ENCODE data around the gene PARD3B. TPM values are rescaled to one million over a fixed set of nuclear protein-coding genes. Genes with fewer than 3 reads are reported as not detected.

The PARD3B gene
- polyA plus RNA-seq, 3 donors, result not detected

GRCh38 chr2:204713211-204713610 is 167.9 kb downstream of the PARD3B start:
- no peak overlapping the region for H3K27ac ChIP-seq (ENCODE audit: low read depth in 1 of 2, low read length in 2 of 2)
- intact Hi-C loops (cut with micrococcal nuclease), result no loop called here
- no peaks in the 10 kb centered on the region for H3K9me3 ChIP-seq (replicated peaks in 1 of 2; ENCODE audit: control insufficient read depth in 1 of 2, insufficient read depth in 1 of 2, low read length in 2 of 2)
- DNase-seq, result no peak
- H2AFZ ChIP-seq (ENCODE audit: insufficient read depth, low read depth, low read length, poor library complexity, severe bottlenecking), result no peak overlapping the region
- H3K36me3 ChIP-seq (replicated peaks in 1 of 2; ENCODE audit: control insufficient read depth in 1 of 2, insufficient read depth in 2 of 2, low read length in 2 of 2), result no peaks in the 10 kb centered on the region
- WGBS (ENCODE audit: insufficient coverage), result no CpG with 5 or more reads among the region's 5 CpGs
- H3K27me3 ChIP-seq (ENCODE audit: control insufficient read depth in 2 of 2, insufficient read depth in 2 of 2, low read length in 2 of 2), result no peaks in the 10 kb centered on the region
- H3K9me3 Mint-ChIP-seq, result peaks cover 0 to 10% (median 4%) of the 10 kb centered on the region in 7 donors
- H3K27me3 Mint-ChIP-seq (ENCODE audit: low read depth in 3 of 3), result peaks cover 0 to 1% (median 0%) of the 10 kb centered on the region in 3 donors
- H3K9ac ChIP-seq (ENCODE audit: insufficient read depth, low read length, poor library complexity, severe bottlenecking), result no peak overlapping the region
- no peak overlapping the region for H3K4me3 Mint-ChIP-seq
- no peaks in the 10 kb centered on the region for H3K4me1 ChIP-seq (ENCODE audit: control insufficient read depth in 1 of 2, insufficient read depth in 2 of 2, low read length in 2 of 2)
- H3K27ac Mint-ChIP-seq, result no peak overlapping the region
- H3K4me3 ChIP-seq (replicated peaks in 1 of 3; ENCODE audit: low read depth in 2 of 3, low read length in 3 of 3), result no peak overlapping the region
- H3K36me3 Mint-ChIP-seq, result no peaks in the 10 kb centered on the region
- H3K4me1 Mint-ChIP-seq, result no peaks in the 10 kb centered on the region
- no peak overlapping the region for H3K4me2 ChIP-seq (replicated peaks; ENCODE audit: extremely low read depth, low read length, poor library complexity, severe bottlenecking)
- no peaks in the 10 kb centered on the region for H3K79me2 ChIP-seq (ENCODE audit: insufficient read depth, low read length)
- H4K20me1 ChIP-seq (ENCODE audit: insufficient read depth, low read length), result no peaks in the 10 kb centered on the region
- TF ChIP-seq CTCF (IDR thresholded peaks at IDR 0.05), result no peak

- intact Hi-C loops (cut with micrococcal nuclease), result no loop called here
- WGBS (ENCODE audit: insufficient coverage), result no CpG with 5 or more reads among the region's 2 CpGs
Observed at GRCh38 chr2:204715361-204715760, 170.1 kb downstream of the PARD3B start.

More at GRCh38 chr2:204715361-204715760, 170.1 kb downstream of the PARD3B start:
- Histone ChIP-seq H3K27me3 (ENCODE audit: control insufficient read depth in 2 of 2, insufficient read depth in 2 of 2, low read length in 2 of 2) (no peaks in the 10 kb centered on the region), H3K27ac (ENCODE audit: low read depth in 1 of 2, low read length in 2 of 2) (no peak overlapping the region), H3K9me3 (replicated peaks in 1 of 2; ENCODE audit: control insufficient read depth in 1 of 2, insufficient read depth in 1 of 2, low read length in 2 of 2) (no peaks in the 10 kb centered on the region), H3K79me2 (ENCODE audit: insufficient read depth, low read length) (no peaks in the 10 kb centered on the region), H3K4me2 (replicated peaks; ENCODE audit: extremely low read depth, low read length, poor library complexity, severe bottlenecking) (no peak overlapping the region), H3K36me3 (replicated peaks in 1 of 2; ENCODE audit: control insufficient read depth in 1 of 2, insufficient read depth in 2 of 2, low read length in 2 of 2) (no peaks in the 10 kb centered on the region), H3K9ac (ENCODE audit: insufficient read depth, low read length, poor library complexity, severe bottlenecking) (no peak overlapping the region), H3K4me1 (ENCODE audit: control insufficient read depth in 1 of 2, insufficient read depth in 2 of 2, low read length in 2 of 2) (no peaks in the 10 kb centered on the region), H3K4me3 (replicated peaks in 1 of 3; ENCODE audit: low read depth in 2 of 3, low read length in 3 of 3) (no peak overlapping the region), H2AFZ (ENCODE audit: insufficient read depth, low read depth, low read length, poor library complexity, severe bottlenecking) (no peak overlapping the region), H4K20me1 (ENCODE audit: insufficient read depth, low read length) (no peaks in the 10 kb centered on the region)
- no peak overlapping the region for H3K4me3 Mint-ChIP-seq
- H3K9me3 Mint-ChIP-seq, result peaks cover 0 to 10% (median 4%) of the 10 kb centered on the region in 7 donors
- H3K27ac Mint-ChIP-seq, result no peak overlapping the region
- TF ChIP-seq CTCF (IDR thresholded peaks at IDR 0.05), result no peak
- no peak for DNase-seq
- no peaks in the 10 kb centered on the region for H3K36me3 Mint-ChIP-seq
- no peaks in the 10 kb centered on the region for H3K4me1 Mint-ChIP-seq
- H3K27me3 Mint-ChIP-seq (ENCODE audit: low read depth in 3 of 3), result peaks cover 0 to 1% (median 0%) of the 10 kb centered on the region in 3 donors

Measured in CD14-positive monocyte (primary cell).